B cell (primary cell): ENCODE measurements around the gene ANTKMT.

Source experiments
- EZH2 ChIP-seq: IDR thresholded peaks from 2 replicates; pipeline ENCODE4 v1.6.1; 2012; ENCODE audit warnings: borderline replicate concordance, low read depth, mild to moderate bottlenecking, moderate library complexity, low read length; ENCODE audit not compliant: insufficient read depth, poor library complexity, severe bottlenecking
- TF ChIP-seq, protein P1 (sequence below): fragments of 200-600 bp; IDR thresholded peaks from one replicate; pipeline ENCODE4 v1.8.0; 2022; ENCODE audit warnings: antibody characterized with exemption, mild to moderate bottlenecking

DNA sequence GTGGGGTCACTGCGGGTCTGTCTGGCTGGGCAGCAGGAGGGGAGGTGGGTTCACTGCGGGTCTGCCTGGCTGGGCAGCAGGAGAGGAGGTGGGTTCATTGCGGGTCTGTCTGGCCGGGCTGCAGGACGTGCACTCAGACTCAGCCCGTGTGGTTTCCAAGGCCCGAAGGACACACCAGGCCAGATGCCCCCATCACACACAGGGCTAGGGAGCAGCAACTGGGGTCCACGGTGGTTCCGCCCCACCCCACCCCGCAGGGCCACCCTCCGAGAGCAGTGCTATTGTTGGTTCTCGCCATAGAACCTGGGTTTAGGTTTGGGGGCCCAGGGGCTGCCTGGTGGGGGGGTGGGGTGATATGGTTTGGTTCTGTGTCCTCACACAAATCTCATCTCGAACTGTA, 25.7 kb downstream of the ANTKMT start:
- TF ChIP-seq, protein P1, sequence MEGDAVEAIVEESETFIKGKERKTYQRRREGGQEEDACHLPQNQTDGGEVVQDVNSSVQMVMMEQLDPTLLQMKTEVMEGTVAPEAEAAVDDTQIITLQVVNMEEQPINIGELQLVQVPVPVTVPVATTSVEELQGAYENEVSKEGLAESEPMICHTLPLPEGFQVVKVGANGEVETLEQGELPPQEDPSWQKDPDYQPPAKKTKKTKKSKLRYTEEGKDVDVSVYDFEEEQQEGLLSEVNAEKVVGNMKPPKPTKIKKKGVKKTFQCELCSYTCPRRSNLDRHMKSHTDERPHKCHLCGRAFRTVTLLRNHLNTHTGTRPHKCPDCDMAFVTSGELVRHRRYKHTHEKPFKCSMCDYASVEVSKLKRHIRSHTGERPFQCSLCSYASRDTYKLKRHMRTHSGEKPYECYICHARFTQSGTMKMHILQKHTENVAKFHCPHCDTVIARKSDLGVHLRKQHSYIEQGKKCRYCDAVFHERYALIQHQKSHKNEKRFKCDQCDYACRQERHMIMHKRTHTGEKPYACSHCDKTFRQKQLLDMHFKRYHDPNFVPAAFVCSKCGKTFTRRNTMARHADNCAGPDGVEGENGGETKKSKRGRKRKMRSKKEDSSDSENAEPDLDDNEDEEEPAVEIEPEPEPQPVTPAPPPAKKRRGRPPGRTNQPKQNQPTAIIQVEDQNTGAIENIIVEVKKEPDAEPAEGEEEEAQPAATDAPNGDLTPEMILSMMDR: no peak
- no peak for TF ChIP-seq EZH2
